IgD-negative memory B cell (primary cell): ENCODE data around the gene KNTC1. TPM values are rescaled to one million over a fixed set of nuclear protein-coding genes. Genes with fewer than 3 reads are reported as not detected.
"Not testable (repeated sequence)": the region's sequence is repeated elsewhere in the genome, so short reads cannot be mapped to it uniquely, and the experiment has no call there.

Source experiments
- H3K27ac Mint-ChIP-seq, 3 donors: one replicate each; pipeline ENCODE4 v1.8.0; 2020 to 2022; ENCODE audit warnings: mild to moderate bottlenecking in 3 of 3, mixed read lengths in 3 of 3, moderate library complexity in 1 of 3
- H3K27me3 Mint-ChIP-seq: one replicate; pipeline ENCODE4 v1.8.0; 2021; ENCODE audit warnings: mixed read lengths
- H3K36me3 Mint-ChIP-seq: one replicate; pipeline ENCODE4 v1.8.0; 2020; ENCODE audit warnings: mild to moderate bottlenecking, mixed read lengths
- H3K4me1 Mint-ChIP-seq, 3 donors: one replicate each; pipeline ENCODE4 v1.8.0; 2020 to 2022; ENCODE audit warnings: mixed read lengths in 3 of 3, mild to moderate bottlenecking in 1 of 3
- H3K4me3 Mint-ChIP-seq, 4 donors: one replicate each; pipeline ENCODE4 v1.8.0; 2020 to 2022; ENCODE audit warnings: mild to moderate bottlenecking in 4 of 4, mixed read lengths in 4 of 4, moderate library complexity in 3 of 4
- H3K9me3 Mint-ChIP-seq, 3 donors: one replicate each; pipeline ENCODE4 v1.8.0; 2020 to 2021; ENCODE audit warnings: mixed read lengths in 3 of 3, mild to moderate bottlenecking in 1 of 3
- polyA plus RNA-seq: library from polyadenylated mRNA; unstranded; fragments of 300-500 nt; fragmentation: Illumina TruSeq; gene quantifications from one replicate; pipeline ENCODE4 v1.2.3, GENCODE V29; 2021

The KNTC1 gene
- 5.2 TPM for polyA plus RNA-seq

GRCh38 chr12:122526683-122527477, at the start of gene KNTC1, which contains the start of gene RSRC2:
Gene KNTC1 (plus strand): TSS chr12:122527249. CDS start chr12:122530064, 2,815 bp downstream.
Gene RSRC2 (minus strand): TSS chr12:122526936. CDS start chr12:122526853, 83 bp downstream.
- Mint-ChIP-seq H3K4me3 (no peak within 1 kb of the TSS), H3K27me3 (no peaks in the 10 kb centered on the region), H3K9me3 (no peaks in the 10 kb centered on the region), H3K4me1 (peaks cover 17 to 29% (median 17%) of the 10 kb centered on the region in 3 donors), H3K36me3 (no peaks in the 10 kb centered on the region), H3K27ac (peak within 1 kb of the TSS in 1 of 3 donors; percentile 76)

GRCh38 chr12:122480753-122481152, 46.3 kb upstream of the KNTC1 start:
- Mint-ChIP-seq H3K27me3 (no peaks in the 10 kb centered on the region), H3K4me3 (no peak overlapping the region), H3K36me3 (peaks cover 1% of the 10 kb centered on the region), H3K4me1 (no peaks in the 10 kb centered on the region), H3K9me3 (no peaks in the 10 kb centered on the region), H3K27ac (no peak overlapping the region)

- H3K4me1 Mint-ChIP-seq: no peaks in the 10 kb centered on the region
- no peaks in the 10 kb centered on the region for H3K27me3 Mint-ChIP-seq
- H3K36me3 Mint-ChIP-seq: peaks cover 1% of the 10 kb centered on the region
- H3K9me3 Mint-ChIP-seq: no peaks in the 10 kb centered on the region
- H3K27ac Mint-ChIP-seq: no peak overlapping the region
- H3K4me3 Mint-ChIP-seq: no peak overlapping the region
Observed at GRCh38 chr12:122481861-122482260, 45.2 kb upstream of the KNTC1 start.

GRCh38 chr12:122483969-122484368, 43.1 kb upstream of the KNTC1 start:
- no peaks in the 10 kb centered on the region for H3K36me3 Mint-ChIP-seq

GRCh38 chr12:122484385-122484784, 42.7 kb upstream of the KNTC1 start:
- H3K36me3 Mint-ChIP-seq, H3K4me3 Mint-ChIP-seq, H3K27ac Mint-ChIP-seq, H3K27me3 Mint-ChIP-seq, H3K4me1 Mint-ChIP-seq, H3K9me3 Mint-ChIP-seq: not testable (repeated sequence)

More at GRCh38 chr12:122483969-122484368, 43.1 kb upstream of the KNTC1 start:
- Mint-ChIP-seq H3K27me3 (no peaks in the 10 kb centered on the region), H3K4me1 (no peaks in the 10 kb centered on the region), H3K9me3 (no peaks in the 10 kb centered on the region), H3K27ac (peak overlapping the region in 1 of 3 donors; percentile 85), H3K4me3 (no peak overlapping the region)

- not testable (repeated sequence) for H3K9me3 Mint-ChIP-seq, H3K36me3 Mint-ChIP-seq, H3K4me3 Mint-ChIP-seq, H3K27me3 Mint-ChIP-seq, H3K4me1 Mint-ChIP-seq
- H3K27ac Mint-ChIP-seq: peak overlapping the region in 1 of 3 donors; percentile 31
Observed at GRCh38 chr12:122486360-122486759, 40.7 kb upstream of the KNTC1 start.

- Mint-ChIP-seq H3K36me3 (peaks cover 3% of the 10 kb centered on the region), H3K27ac (peak overlapping the region in 1 of 3 donors; percentile 31), H3K27me3 (no peaks in the 10 kb centered on the region), H3K4me3 (no peak overlapping the region), H3K9me3 (no peaks in the 10 kb centered on the region), H3K4me1 (peaks cover 0 to 7% (median 2%) of the 10 kb centered on the region in 3 donors)
Observed at GRCh38 chr12:122486805-122487426, 40.1 kb upstream of the KNTC1 start.

GRCh38 chr12:122487807-122488206, 39.2 kb upstream of the KNTC1 start:
- not testable (repeated sequence) for H3K9me3 Mint-ChIP-seq, H3K4me3 Mint-ChIP-seq, H3K27me3 Mint-ChIP-seq, H3K27ac Mint-ChIP-seq, H3K36me3 Mint-ChIP-seq
- H3K4me1 Mint-ChIP-seq: peaks cover 0 to 12% (median 4%) of the 10 kb centered on the region in 3 donors

GRCh38 chr12:122489038-122489437, 38.0 kb upstream of the KNTC1 start:
- H3K9me3 Mint-ChIP-seq: no peaks in the 10 kb centered on the region
- peaks cover 4% of the 10 kb centered on the region for H3K36me3 Mint-ChIP-seq

GRCh38 chr12:122491991-122492390, 35.1 kb upstream of the KNTC1 start:
- peaks cover 6 to 12% (median 7%) of the 10 kb centered on the region in 3 donors for H3K4me1 Mint-ChIP-seq
- H3K27me3 Mint-ChIP-seq: no peaks in the 10 kb centered on the region
- H3K36me3 Mint-ChIP-seq: peaks cover 4% of the 10 kb centered on the region
- no peaks in the 10 kb centered on the region for H3K9me3 Mint-ChIP-seq
- H3K27ac Mint-ChIP-seq: no peak overlapping the region
- peak overlapping the region in 1 of 4 donors; percentile 32 for H3K4me3 Mint-ChIP-seq

More at GRCh38 chr12:122489038-122489437, 38.0 kb upstream of the KNTC1 start:
- H3K4me1 Mint-ChIP-seq: peaks cover 3 to 12% (median 4%) of the 10 kb centered on the region in 3 donors
- H3K27ac Mint-ChIP-seq: no peak overlapping the region
- H3K27me3 Mint-ChIP-seq: no peaks in the 10 kb centered on the region
- no peak overlapping the region for H3K4me3 Mint-ChIP-seq

GRCh38 chr12:122493222-122493621, 33.8 kb upstream of the KNTC1 start:
- not testable (repeated sequence) for H3K4me3 Mint-ChIP-seq, H3K27ac Mint-ChIP-seq, H3K9me3 Mint-ChIP-seq, H3K36me3 Mint-ChIP-seq, H3K27me3 Mint-ChIP-seq
- H3K4me1 Mint-ChIP-seq: peaks cover 12 to 13% (median 12%) of the 10 kb centered on the region in 3 donors

- Mint-ChIP-seq H3K36me3 (peaks cover 6% of the 10 kb centered on the region), H3K27ac (no peak overlapping the region), H3K9me3 (no peaks in the 10 kb centered on the region), H3K4me3 (peak overlapping the region in 2 of 4 donors; percentile 63 to 76), H3K27me3 (no peaks in the 10 kb centered on the region), H3K4me1 (peaks cover 18 to 23% (median 21%) of the 10 kb centered on the region in 3 donors)
Observed at GRCh38 chr12:122495258-122495657, 31.8 kb upstream of the KNTC1 start.

GRCh38 chr12:122499991-122500684, 26.9 kb upstream of the KNTC1 start:
- Mint-ChIP-seq H3K9me3 (no peaks in the 10 kb centered on the region), H3K27ac (peak overlapping the region; percentile 87 to 97 (median 89)), H3K27me3 (no peaks in the 10 kb centered on the region), H3K4me3 (peak overlapping the region; percentile 80 to 100 (median 98)), H3K36me3 (peaks cover 2% of the 10 kb centered on the region), H3K4me1 (peaks cover 27 to 31% (median 30%) of the 10 kb centered on the region in 3 donors)

GRCh38 chr12:122500685-122501488, 26.2 kb upstream of the KNTC1 start, which contains the start of gene ZCCHC8:
Gene ZCCHC8 (minus strand): TSS chr12:122500932. CDS start chr12:122500840, 92 bp downstream.
- Mint-ChIP-seq H3K4me3 (peak within 1 kb of the TSS; percentile 80 to 100 (median 98)), H3K27me3 (no peaks in the 10 kb centered on the region), H3K9me3 (no peaks in the 10 kb centered on the region), H3K27ac (peak within 1 kb of the TSS; percentile 87 to 97 (median 89)), H3K36me3 (peaks cover 2% of the 10 kb centered on the region), H3K4me1 (peaks cover 27 to 30% (median 28%) of the 10 kb centered on the region in 3 donors)
